MCF 10A (cell line): ENCODE data around the gene LILRB3. TPM values are rescaled to one million over a fixed set of nuclear protein-coding genes. Genes with fewer than 3 reads are reported as not detected.
A peak's percentile ranks its signal among the peaks of the same experiment; 100 is the strongest.
"Not testable (repeated sequence)": the region's sequence is repeated elsewhere in the genome, so short reads cannot be mapped to it uniquely, and the experiment has no call there.

Experiments used
- BruUV-seq: library from RNA; stranded (reverse); fragments of 400-500 nt; replicated peaks from 2 replicates; lab custom pipeline; 2021; lab: Mats Ljungman, UMichigan
- CTCF ChIA-PET: fragments of 300-600 bp; sonication (Branson Sonifier 250); formaldehyde crosslinking; extraction: SDS; loops from one replicate; lab custom pipeline; 2021; ENCODE audit warnings: antibody characterized with exemption, inconsistent platforms; lab: Yijun Ruan, JAX
- POLR2A ChIA-PET: fragments of 300-600, 350-650 bp; sonication (Branson Sonifier 250); formaldehyde crosslinking; extraction: SDS; loops from one replicate; lab custom pipeline; 2020; ENCODE audit warnings: antibody characterized with exemption, inconsistent platforms; lab: Yijun Ruan, JAX
- DNase-seq: peaks from one replicate; pipeline ENCODE4 v3.0.0-alpha.2; 2018; ENCODE audit not compliant: unreplicated experiment
- H3K27ac Mint-ChIP-seq: one replicate; pipeline ENCODE4 v1.8.0; 2022; ENCODE audit warnings: mild to moderate bottlenecking, low read depth, mixed read lengths; ENCODE audit not compliant: unreplicated experiment
- H3K27me3 Mint-ChIP-seq: one replicate; pipeline ENCODE4 v1.8.0; 2022; ENCODE audit warnings: mixed read lengths; ENCODE audit not compliant: insufficient read depth, unreplicated experiment
- H3K36me3 Mint-ChIP-seq: one replicate; pipeline ENCODE4 v1.8.0; 2022; ENCODE audit warnings: mild to moderate bottlenecking, moderate library complexity, mixed read lengths; ENCODE audit not compliant: insufficient read depth, unreplicated experiment
- H3K4me1 Mint-ChIP-seq: one replicate; pipeline ENCODE4 v1.8.0; 2022; ENCODE audit warnings: mixed read lengths; ENCODE audit not compliant: insufficient read depth, unreplicated experiment
- H3K4me3 Mint-ChIP-seq: one replicate; pipeline ENCODE4 v1.8.0; 2022; ENCODE audit warnings: mild to moderate bottlenecking, moderate library complexity, mixed read lengths; ENCODE audit not compliant: unreplicated experiment
- H3K9me3 Mint-ChIP-seq: one replicate; pipeline ENCODE4 v1.8.0; 2022; ENCODE audit warnings: mixed read lengths; ENCODE audit not compliant: unreplicated experiment
- intact Hi-C: fragments of 100-400 bp; cut with micrococcal nuclease; formaldehyde crosslinking; loops from 2 replicates; pipeline ENCODE4 v1.14.1; 2022
- total RNA-seq: library from RNA; stranded (reverse); gene quantifications from 2 replicates; pipeline ENCODE4 v1.2.3, GENCODE V29; 2022
- TF ChIP-seq, protein P1 (sequence below): fragments of 200-600 bp; IDR thresholded peaks from one replicate; pipeline ENCODE4 v1.8.0; 2022; ENCODE audit warnings: antibody characterized with exemption, mild to moderate bottlenecking; ENCODE audit not compliant: unreplicated experiment

LILRB3 gene
- total RNA-seq, 1 experiment from 2014 or later, result not detected

- H3K27ac Mint-ChIP-seq, H3K4me1 Mint-ChIP-seq, POLR2A ChIA-PET, DNase-seq, H3K4me3 Mint-ChIP-seq, intact Hi-C loops, BruUV-seq, H3K36me3 Mint-ChIP-seq, CTCF ChIA-PET, H3K9me3 Mint-ChIP-seq: not testable (repeated sequence)
- peaks cover 51% of the 10 kb centered on the region for H3K27me3 Mint-ChIP-seq
These were observed 17.8 kb upstream of the LILRB3 start for GRCh38 chr19:54240372-54241336.

GRCh38 chr19:54239491-54240371 lies 16.9 kb upstream of the LILRB3 start:
- DNase-seq, H3K4me1 Mint-ChIP-seq, H3K27ac Mint-ChIP-seq, POLR2A ChIA-PET, H3K36me3 Mint-ChIP-seq, CTCF ChIA-PET, H3K4me3 Mint-ChIP-seq, H3K9me3 Mint-ChIP-seq, BruUV-seq, intact Hi-C loops: not testable (repeated sequence)
- H3K27me3 Mint-ChIP-seq, result peaks cover 52% of the 10 kb centered on the region

DNA sequence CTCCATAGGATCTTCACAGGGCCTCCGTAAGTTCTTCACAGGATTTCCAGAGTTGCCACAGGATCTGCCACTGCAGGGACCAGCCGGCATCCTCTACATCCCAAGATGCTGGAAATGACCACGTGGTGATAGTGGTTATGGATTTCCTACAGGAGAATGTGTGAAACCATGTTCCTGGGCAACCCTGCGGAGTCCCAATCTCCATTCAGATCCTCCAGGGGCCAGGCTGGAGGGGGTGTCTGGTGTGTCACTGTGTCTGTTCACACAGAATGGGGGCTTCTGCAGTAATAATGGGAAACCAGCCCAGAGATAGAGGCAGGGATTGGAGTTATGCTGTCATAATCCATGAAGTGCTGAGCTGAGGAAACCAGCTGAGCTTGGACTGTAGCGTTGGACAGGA lies 11.1 kb upstream of the LILRB3 start:
- H3K4me1 Mint-ChIP-seq, result no peaks in the 10 kb centered on the region
- TF ChIP-seq, protein P1, sequence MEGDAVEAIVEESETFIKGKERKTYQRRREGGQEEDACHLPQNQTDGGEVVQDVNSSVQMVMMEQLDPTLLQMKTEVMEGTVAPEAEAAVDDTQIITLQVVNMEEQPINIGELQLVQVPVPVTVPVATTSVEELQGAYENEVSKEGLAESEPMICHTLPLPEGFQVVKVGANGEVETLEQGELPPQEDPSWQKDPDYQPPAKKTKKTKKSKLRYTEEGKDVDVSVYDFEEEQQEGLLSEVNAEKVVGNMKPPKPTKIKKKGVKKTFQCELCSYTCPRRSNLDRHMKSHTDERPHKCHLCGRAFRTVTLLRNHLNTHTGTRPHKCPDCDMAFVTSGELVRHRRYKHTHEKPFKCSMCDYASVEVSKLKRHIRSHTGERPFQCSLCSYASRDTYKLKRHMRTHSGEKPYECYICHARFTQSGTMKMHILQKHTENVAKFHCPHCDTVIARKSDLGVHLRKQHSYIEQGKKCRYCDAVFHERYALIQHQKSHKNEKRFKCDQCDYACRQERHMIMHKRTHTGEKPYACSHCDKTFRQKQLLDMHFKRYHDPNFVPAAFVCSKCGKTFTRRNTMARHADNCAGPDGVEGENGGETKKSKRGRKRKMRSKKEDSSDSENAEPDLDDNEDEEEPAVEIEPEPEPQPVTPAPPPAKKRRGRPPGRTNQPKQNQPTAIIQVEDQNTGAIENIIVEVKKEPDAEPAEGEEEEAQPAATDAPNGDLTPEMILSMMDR, result no peak
- no TSS peak for BruUV-seq
- peaks cover 38% of the 10 kb centered on the region for H3K27me3 Mint-ChIP-seq
- POLR2A ChIA-PET, result no interaction called here
- no peaks in the 10 kb centered on the region for H3K36me3 Mint-ChIP-seq
- H3K4me3 Mint-ChIP-seq, result no peak overlapping the region
- DNase-seq, result no peak
- peaks cover 7% of the 10 kb centered on the region for H3K9me3 Mint-ChIP-seq
- intact Hi-C loops, result no loop called here
- CTCF ChIA-PET, result interaction anchor here (1.2 kb wide), 1 partner anchor 66 kb away, joined by 3 read pairs; no protein-coding TSS in a partner anchor
- H3K27ac Mint-ChIP-seq, result no peak overlapping the region

GRCh38 chr19:54231077-54231931 lies 8.5 kb upstream of the LILRB3 start:
- ChIA-PET CTCF (interaction anchor here (0.6 to 1.1 kb wide), 10 partner anchors 21 to 1560 kb away, joined by 3 to 6 read pairs (median 3); no protein-coding TSS in a partner anchor), POLR2A (no interaction called here)
- intact Hi-C loops, result loop anchor here (1.0 kb wide), 3 partner anchors 42 to 389 kb away; partner anchors contain the start of gene MBOAT7
- H3K4me3 Mint-ChIP-seq, result no peak overlapping the region
- DNase-seq, result peak; percentile 89
- TF ChIP-seq, protein P1, result peak; percentile 97
- H3K4me1 Mint-ChIP-seq, result no peaks in the 10 kb centered on the region
- BruUV-seq, result no TSS peak
- H3K27me3 Mint-ChIP-seq, result peaks cover 28% of the 10 kb centered on the region
- no peaks in the 10 kb centered on the region for H3K36me3 Mint-ChIP-seq
- peaks cover 7% of the 10 kb centered on the region for H3K9me3 Mint-ChIP-seq
- no peak overlapping the region for H3K27ac Mint-ChIP-seq
